ENCODE data around the gene SLC39A5.
"Not testable (repeated sequence)": the region's sequence is repeated elsewhere in the genome, so short reads cannot be mapped to it uniquely, and the experiment has no call there.

The SLC39A5 gene

DNA sequence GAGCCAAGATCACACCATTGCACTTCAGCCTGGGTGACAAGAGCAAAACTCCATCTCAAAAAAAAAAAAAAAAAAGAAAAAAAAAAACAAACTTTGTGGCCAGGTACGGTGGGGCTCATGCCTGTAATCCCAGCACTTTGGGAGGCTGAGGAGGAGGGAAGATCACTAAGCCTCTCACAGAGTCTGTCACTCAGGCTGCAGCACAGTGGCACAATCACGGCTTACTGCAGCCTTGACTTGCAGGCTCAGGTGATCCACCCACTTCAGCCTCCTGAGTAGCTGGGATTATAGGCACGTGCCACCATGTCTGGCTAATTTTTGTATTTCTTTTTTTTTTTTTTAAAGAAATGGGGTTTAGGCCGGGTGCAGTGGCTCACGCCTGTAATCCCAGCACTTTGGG, 54.4 kb downstream of the SLC39A5 start:
- DNase-seq = not testable (repeated sequence)

DNA sequence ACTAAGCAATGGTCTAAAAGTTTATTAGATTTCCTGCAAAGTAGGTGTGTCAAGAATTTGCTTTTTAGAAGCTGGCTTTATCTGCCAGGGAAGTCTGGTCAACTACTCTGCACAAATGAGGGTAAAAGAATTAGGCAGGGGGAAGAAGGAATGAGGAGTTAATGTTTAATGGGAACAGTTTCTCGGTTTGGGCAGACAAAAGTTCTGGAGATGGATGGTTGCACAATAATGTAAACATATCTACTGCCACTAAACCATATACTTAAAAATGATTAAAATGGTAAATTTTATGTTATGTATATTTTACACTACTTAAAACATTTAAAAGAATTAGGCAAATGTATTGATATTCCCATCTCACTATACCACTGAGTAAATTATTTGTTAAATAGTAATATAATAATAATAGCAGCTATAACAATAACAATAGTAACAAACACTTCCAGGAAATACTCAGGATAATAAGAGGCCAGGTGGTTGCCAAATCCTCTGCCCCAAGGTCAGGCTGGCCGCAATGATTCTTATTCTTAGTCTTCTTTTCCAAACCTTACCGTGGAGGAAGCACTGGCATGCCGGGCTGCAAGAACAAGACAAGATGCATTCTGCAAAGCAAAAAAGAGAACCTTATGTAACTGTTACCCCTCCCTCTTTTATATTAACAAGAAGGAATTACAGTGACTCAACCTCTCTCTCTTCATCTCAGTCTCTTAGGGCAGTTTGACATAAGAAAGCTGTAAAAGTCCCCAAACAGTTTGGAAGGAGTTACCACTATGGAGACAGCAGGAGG, 56.4 kb downstream of the SLC39A5 start:
- no peak for DNase-seq

Data from Kasumi-1 (cell line).